Uterus (tissue), 2 donors: ENCODE results near the gene ACTL7B.

Source experiments
- POLR2A ChIP-seq, 2 donors: fragments of 450-650 bp; IDR thresholded peaks; one replicate each; pipeline ENCODE4 v1.6.1; 2016; ENCODE audit warnings: antibody characterized with exemption in 2 of 2, mild to moderate bottlenecking in 1 of 2, moderate library complexity in 1 of 2
- TF ChIP-seq, protein P1 (sequence below), 4 experiments: fragments of 200-600 bp in 2 of 4; fragments of 450-650 bp in 2 of 4; sonication (generic) in 2 of 4; IDR thresholded peaks; one replicate each; pipeline ENCODE4 v1.5.1; 2016 to 2019; ENCODE audit warnings: antibody characterized with exemption in 4 of 4, mild to moderate bottlenecking in 2 of 4, moderate library complexity in 1 of 4

DNA sequence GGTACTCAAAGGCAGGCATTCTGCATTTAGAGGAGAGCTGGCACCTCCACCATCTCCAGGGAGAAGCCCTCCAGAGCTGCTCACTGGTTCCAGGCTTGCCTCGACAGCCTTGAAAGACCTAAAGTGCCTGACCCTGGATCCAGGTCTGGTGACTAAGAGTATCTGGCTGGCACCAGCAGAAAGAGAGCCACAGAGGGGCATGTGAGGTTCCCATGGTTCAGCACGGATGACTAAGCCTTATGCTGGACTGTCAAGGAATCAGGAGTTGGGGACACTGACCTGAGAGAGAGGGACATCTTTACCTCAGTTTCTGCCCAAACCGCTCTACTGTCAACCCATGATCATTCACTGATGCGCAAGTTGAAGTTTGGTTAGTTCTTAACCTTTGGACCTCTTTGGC lies 9.3 kb upstream of the ACTL7B start:
- TF ChIP-seq, protein P1, sequence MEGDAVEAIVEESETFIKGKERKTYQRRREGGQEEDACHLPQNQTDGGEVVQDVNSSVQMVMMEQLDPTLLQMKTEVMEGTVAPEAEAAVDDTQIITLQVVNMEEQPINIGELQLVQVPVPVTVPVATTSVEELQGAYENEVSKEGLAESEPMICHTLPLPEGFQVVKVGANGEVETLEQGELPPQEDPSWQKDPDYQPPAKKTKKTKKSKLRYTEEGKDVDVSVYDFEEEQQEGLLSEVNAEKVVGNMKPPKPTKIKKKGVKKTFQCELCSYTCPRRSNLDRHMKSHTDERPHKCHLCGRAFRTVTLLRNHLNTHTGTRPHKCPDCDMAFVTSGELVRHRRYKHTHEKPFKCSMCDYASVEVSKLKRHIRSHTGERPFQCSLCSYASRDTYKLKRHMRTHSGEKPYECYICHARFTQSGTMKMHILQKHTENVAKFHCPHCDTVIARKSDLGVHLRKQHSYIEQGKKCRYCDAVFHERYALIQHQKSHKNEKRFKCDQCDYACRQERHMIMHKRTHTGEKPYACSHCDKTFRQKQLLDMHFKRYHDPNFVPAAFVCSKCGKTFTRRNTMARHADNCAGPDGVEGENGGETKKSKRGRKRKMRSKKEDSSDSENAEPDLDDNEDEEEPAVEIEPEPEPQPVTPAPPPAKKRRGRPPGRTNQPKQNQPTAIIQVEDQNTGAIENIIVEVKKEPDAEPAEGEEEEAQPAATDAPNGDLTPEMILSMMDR (IDR thresholded peaks at IDR 0.05), result no peak
- TF ChIP-seq POLR2A (IDR thresholded peaks at IDR 0.05), result no peak
